ENCODE measurements around the gene TBX2.

GRCh38 chr17:61376931-61377838 is 22.5 kb upstream of the TBX2 start:
- TF ChIP-seq EZH2 (IDR thresholded peaks at IDR 0.05; ENCODE audit: borderline replicate concordance, low read length), result no peak
- no peak for TF ChIP-seq CTCF (IDR thresholded peaks at IDR 0.05; ENCODE audit: low read length)

All from OCI-LY1 (cell line).